Measurements from ENCODE around the gene KDM2A.
A peak's percentile ranks its signal among the peaks of the same experiment; 100 is the strongest.
"Not testable (repeated sequence)": the region's sequence is repeated elsewhere in the genome, so short reads cannot be mapped to it uniquely, and the experiment has no call there.

Gene KDM2A

GRCh38 chr11:67126986-67127385 lies 7.9 kb downstream of the KDM2A start:
- Histone ChIP-seq H3K36me3 (ENCODE audit: control insufficient read depth in 2 of 2, insufficient read depth in 1 of 2, low read length in 2 of 2) (peaks cover 8 to 38% of the 10 kb centered on the region in 2 experiments; a peak in 2 of 3 replicates), H3K4me1 (ENCODE audit: control insufficient read depth, insufficient read depth, low read length) (no peaks in the 10 kb centered on the region; the same call in 1 of the 2 replicates), H3K4me3 (ENCODE audit: low read depth, low read length) (no peak overlapping the region), H3K9me3 (ENCODE audit: control insufficient read depth, insufficient read depth, low read depth, low read length) (no peaks in the 10 kb centered on the region), H3K27ac (ENCODE audit: extremely low read depth, low read depth, low read length) (no peak overlapping the region)
- POLR2A ChIA-PET = interaction anchor here (0.9 to 1.0 kb wide), 2 partner anchors 111 to 113 kb away, joined by 3 to 5 read pairs; no protein-coding TSS in a partner anchor
- 0 out of 2 replicates have a peak, but pooled peaks have one; percentile 20 for TF ChIP-seq ZNF121 (tag by site-specific recombination; IDR thresholded peaks at IDR 0.05)
- TF ChIP-seq, protein P1, sequence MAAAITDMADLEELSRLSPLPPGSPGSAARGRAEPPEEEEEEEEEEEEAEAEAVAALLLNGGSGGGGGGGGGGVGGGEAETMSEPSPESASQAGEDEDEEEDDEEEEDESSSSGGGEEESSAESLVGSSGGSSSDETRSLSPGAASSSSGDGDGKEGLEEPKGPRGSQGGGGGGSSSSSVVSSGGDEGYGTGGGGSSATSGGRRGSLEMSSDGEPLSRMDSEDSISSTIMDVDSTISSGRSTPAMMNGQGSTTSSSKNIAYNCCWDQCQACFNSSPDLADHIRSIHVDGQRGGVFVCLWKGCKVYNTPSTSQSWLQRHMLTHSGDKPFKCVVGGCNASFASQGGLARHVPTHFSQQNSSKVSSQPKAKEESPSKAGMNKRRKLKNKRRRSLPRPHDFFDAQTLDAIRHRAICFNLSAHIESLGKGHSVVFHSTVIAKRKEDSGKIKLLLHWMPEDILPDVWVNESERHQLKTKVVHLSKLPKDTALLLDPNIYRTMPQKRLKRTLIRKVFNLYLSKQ (tag by site-specific recombination; IDR thresholded peaks at IDR 0.05; ENCODE audit: borderline replicate concordance) = no peak
- CTCF ChIA-PET = interaction anchor here (0.6 to 1.3 kb wide), 4 partner anchors 41 to 252 kb away, joined by 3 to 6 read pairs (median 4); no protein-coding TSS in a partner anchor

DNA sequence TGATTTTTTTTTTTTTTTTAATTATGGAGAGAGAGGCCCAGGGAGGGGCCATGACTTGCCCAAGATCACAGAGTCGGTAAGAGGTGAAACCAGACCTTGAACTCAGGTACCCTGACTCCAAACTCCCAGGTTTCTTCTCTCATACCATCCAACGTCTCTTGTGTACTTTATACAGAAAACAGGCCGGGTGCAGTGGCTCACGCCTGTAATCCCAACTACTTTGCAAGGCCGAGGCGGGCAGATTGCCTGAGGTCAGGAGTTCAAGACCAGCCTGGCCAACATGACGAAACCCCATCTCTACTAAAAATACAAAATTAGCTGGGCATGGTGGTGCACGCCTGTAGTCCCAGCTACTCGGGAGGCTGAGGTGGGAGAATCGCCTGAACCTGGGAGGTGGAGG lies 11.8 kb downstream of the KDM2A start:
- CTCF ChIA-PET; H3K4me1 ChIP-seq (ENCODE audit: control insufficient read depth, insufficient read depth, low read length); POLR2A ChIA-PET; H3K4me3 ChIP-seq (ENCODE audit: low read depth, low read length); H3K9me3 ChIP-seq (ENCODE audit: control insufficient read depth, insufficient read depth, low read depth, low read length); H3K27ac ChIP-seq (ENCODE audit: extremely low read depth, low read depth, low read length): not testable (repeated sequence)
- peaks cover 15 to 65% of the 10 kb centered on the region in 2 experiments for H3K36me3 ChIP-seq (ENCODE audit: control insufficient read depth in 2 of 2, insufficient read depth in 1 of 2, low read length in 2 of 2)

- POLR2A ChIA-PET = no interaction called here
- Histone ChIP-seq H3K27ac (ENCODE audit: extremely low read depth, low read depth, low read length) (no peak overlapping the region), H3K4me3 (ENCODE audit: low read depth, low read length) (no peak overlapping the region), H3K9me3 (ENCODE audit: control insufficient read depth, insufficient read depth, low read depth, low read length) (no peaks in the 10 kb centered on the region), H3K4me1 (ENCODE audit: control insufficient read depth, insufficient read depth, low read length) (no peaks in the 10 kb centered on the region), H3K36me3 (ENCODE audit: control insufficient read depth in 2 of 2, insufficient read depth in 1 of 2, low read length in 2 of 2) (peaks cover 15 to 82% of the 10 kb centered on the region in 2 experiments)
- CTCF ChIA-PET = no interaction called here
- TF ChIP-seq ZNF639 (tag by site-specific recombination; IDR thresholded peaks at IDR 0.05) = no peak
Observed at GRCh38 chr11:67136156-67136555, 17.1 kb downstream of the KDM2A start.

DNA sequence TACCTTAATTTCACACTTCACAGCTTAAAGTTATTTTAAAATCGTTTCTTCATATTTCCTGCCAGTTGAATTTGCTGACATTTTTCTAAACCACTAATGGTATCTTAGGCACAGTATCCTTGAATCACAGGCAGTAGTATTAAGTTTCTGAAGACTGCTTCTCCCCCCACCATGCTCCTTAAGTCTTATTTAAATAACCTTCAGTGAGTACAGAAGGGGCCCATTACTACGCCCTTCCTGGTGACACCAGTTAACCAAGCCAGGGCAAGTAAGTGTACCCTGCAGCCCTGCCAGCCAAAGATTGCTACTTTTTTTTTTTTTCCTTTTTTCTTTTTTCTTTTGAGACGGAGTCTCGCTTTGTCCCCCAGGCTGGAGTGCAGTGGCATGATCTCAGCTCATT lies 19.9 kb downstream of the KDM2A start:
- Histone ChIP-seq H3K9me3 (ENCODE audit: control insufficient read depth, insufficient read depth, low read depth, low read length) (no peaks in the 10 kb centered on the region), H3K36me3 (ENCODE audit: control insufficient read depth in 2 of 2, insufficient read depth in 1 of 2, low read length in 2 of 2) (peaks cover 3 to 57% of the 10 kb centered on the region in 2 experiments), H3K27ac (ENCODE audit: extremely low read depth, low read depth, low read length) (no peak overlapping the region), H3K4me1 (ENCODE audit: control insufficient read depth, insufficient read depth, low read length) (no peaks in the 10 kb centered on the region), H3K4me3 (ENCODE audit: low read depth, low read length) (no peak overlapping the region)
- CTCF ChIA-PET = no interaction called here
- TF ChIP-seq ZNF768 (tag by site-specific recombination; IDR thresholded peaks at IDR 0.05) = no peak
- TF ChIP-seq, protein P2, sequence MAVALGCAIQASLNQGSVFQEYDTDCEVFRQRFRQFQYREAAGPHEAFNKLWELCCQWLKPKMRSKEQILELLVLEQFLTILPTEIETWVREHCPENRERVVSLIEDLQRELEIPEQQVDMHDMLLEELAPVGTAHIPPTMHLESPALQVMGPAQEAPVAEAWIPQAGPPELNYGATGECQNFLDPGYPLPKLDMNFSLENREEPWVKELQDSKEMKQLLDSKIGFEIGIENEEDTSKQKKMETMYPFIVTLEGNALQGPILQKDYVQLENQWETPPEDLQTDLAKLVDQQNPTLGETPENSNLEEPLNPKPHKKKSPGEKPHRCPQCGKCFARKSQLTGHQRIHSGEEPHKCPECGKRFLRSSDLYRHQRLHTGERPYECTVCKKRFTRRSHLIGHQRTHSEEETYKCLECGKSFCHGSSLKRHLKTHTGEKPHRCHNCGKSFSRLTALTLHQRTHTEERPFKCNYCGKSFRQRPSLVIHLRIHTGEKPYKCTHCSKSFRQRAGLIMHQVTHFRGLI (tag by site-specific recombination; IDR thresholded peaks at IDR 0.05) = no peak
- no peak for TF ChIP-seq ZNF639 (tag by site-specific recombination; IDR thresholded peaks at IDR 0.05)
- TF ChIP-seq ZNF335 (tag by site-specific recombination; conservative IDR thresholded peaks at IDR 0.05) = no peak
- no peak for TF ChIP-seq WT1 (tag by site-specific recombination; IDR thresholded peaks at IDR 0.05)
- no peak for TF ChIP-seq SCRT1 (tag by site-specific recombination; IDR thresholded peaks at IDR 0.05; ENCODE audit: borderline replicate concordance)
- TF ChIP-seq HOXD13 (CRISPR knock-in tag; IDR thresholded peaks at IDR 0.05; ENCODE audit: borderline replicate concordance) = no peak
- no peak for TF ChIP-seq ZNF398 (tag by site-specific recombination; IDR thresholded peaks at IDR 0.05)
- no peak for TF ChIP-seq ZNF529 (tag by site-specific recombination; IDR thresholded peaks at IDR 0.05; ENCODE audit: insufficient replicate concordance)
- TF ChIP-seq MEIS1 (CRISPR knock-in tag; IDR thresholded peaks at IDR 0.05; ENCODE audit: borderline replicate concordance) = no peak
- POLR2A ChIA-PET = no interaction called here
